NCI-H446 (cell line): ENCODE results near the gene RBP2.
A peak's percentile ranks its signal among the peaks of the same experiment; 100 is the strongest.

ENCODE experiments used
- DNase-seq, 2 experiments: peaks; one replicate each; lab custom pipeline; 2025; lab: John Stamatoyannopoulos, UW

The RBP2 gene

GRCh38 chr3:139476348-139476747, at the start of gene RBP2:
TSS of gene RBP2 (minus strand) at chr3:139476516. CDS start at chr3:139476459, 57 bp downstream.
- no peak for DNase-seq

DNA sequence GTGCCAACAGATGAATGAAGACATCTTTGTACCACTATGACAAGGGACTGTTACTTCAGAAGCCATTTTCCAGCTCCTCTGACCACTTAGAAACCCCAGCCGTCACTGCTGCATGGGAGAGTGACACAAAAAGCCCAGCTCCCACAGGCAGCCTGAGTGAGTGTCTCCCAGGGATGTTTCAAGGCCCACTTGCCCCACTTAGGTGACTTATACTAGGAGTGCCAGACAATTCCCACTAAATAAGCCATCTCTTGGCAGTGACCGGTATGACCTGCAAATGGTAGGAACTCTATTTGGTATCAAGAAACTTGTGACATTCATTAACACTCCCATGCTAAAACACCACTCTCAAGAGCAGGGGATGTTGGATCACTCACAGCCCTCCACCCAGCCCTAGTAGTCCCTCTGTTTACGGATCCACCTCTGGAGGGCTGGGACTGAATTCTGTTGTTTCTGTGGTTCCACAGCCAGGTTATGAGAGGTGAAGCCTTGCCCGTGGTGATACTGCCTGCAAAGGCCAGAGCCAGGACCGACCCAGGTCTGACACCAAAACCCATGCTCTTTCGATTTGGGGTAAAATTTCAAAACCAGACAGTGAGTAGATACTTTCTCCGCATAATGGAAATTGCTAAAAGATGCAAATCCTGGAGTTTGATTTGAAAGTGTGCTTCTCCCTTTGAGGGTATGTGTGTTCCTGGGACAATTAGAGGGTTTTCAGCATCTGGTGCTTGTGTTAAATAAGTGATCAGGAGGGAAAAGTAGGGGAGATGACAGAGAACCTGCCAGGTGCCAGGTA, 48.7 kb upstream of the RBP2 start:
- DNase-seq: no peak

- DNase-seq: no peak
Measured at GRCh38 chr3:139523718-139524117, 47.4 kb upstream of the RBP2 start.

DNA sequence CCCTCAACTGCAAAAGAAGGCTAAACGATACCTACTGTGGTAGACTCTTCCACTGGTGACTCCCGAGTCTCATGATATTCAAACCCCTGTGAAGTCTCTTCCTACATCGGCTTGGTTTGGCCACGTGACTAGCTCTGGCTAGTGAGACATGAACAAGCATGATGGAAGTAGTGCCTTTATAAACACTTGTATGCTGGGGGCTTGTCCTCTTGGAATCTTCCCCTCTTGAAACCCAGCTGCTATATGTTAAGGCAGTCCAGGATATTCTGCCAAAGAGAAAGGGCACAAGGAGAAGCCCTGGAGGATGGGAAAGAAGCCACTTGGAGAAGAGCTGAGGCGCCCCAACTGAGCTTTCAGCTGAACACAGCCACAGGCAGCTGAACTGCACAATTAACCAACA, 46.9 kb upstream of the RBP2 start:
- no peak for DNase-seq

DNA sequence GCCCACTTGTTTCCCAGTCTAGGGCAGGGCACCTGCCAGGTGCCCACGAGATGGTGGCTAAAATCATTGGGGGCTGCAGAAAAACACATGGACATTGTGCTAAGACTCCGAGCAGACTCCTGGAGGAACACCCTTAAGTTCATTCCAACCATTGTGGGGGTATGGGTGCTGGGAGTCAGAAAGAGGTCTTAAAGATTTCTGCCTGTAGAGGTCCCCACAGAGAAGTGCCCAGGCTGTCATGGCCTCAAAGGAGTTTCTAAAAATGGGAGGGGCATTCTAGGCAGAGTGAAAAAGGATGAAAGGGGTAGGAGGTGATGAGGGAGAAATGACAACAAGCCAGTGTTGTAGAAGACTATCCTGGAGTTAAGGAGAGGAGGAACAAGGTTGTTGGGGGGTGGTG, 46.1 kb upstream of the RBP2 start:
- no peak for DNase-seq

DNA sequence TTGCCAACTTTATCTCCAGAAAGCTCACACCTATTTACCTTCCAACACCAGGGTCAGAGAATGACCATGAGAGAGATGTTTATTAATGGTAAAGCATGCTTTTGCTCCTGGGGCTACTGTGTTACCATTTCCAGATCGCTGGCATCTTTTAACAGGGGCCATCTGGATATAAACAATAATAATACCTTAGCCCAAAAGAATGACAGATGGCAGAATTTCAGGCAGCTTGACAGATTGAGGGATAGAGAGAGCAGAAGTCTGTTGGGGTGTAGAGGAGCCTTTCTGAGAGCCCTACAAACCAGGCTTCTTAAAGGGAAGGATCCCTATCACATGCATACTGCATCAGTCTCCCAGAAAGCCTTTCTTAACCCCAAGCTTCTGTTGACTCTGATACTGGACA, 45.5 kb upstream of the RBP2 start:
- peak in 1 of 2 experiments; percentile 79 for DNase-seq

GRCh38 chr3:139521144-139521543, 44.8 kb upstream of the RBP2 start:
- no peak for DNase-seq

DNA sequence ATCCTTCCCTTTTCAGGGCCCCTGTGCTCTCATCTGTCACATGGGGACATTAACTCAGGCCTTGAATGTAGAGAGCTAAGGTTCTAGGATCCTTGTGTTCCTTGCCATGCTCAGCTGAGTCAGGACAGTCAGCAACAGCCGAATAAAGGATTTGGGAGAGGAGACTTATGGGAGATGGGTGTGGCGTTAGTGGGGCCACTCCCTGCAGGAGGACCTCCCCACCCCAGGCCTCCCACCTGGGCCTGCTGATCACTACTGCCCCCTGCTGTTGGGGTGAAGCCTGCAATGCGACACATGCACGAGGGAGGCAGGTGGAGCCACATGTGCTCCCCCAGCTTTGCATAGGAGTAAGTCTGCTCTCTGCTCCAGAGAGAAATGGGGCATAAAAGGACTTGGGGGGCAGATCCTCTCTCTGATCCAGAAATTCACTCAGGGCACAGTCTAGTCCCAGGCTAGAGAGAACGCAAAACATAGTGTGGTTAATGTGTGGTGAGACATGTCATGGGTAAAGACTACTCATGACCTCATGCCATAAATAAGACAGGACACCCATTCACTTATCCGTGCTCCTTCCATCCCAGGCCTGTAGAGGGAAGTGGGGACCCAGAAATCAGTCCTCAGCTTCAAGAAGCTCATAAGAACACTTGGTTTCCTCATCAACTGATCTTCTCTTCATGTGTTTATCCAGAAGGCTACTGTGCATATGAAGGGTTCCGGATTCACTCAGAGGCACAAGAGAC, 43.9 kb upstream of the RBP2 start:
- peak in 1 of 2 experiments; percentile 5 for DNase-seq

DNA sequence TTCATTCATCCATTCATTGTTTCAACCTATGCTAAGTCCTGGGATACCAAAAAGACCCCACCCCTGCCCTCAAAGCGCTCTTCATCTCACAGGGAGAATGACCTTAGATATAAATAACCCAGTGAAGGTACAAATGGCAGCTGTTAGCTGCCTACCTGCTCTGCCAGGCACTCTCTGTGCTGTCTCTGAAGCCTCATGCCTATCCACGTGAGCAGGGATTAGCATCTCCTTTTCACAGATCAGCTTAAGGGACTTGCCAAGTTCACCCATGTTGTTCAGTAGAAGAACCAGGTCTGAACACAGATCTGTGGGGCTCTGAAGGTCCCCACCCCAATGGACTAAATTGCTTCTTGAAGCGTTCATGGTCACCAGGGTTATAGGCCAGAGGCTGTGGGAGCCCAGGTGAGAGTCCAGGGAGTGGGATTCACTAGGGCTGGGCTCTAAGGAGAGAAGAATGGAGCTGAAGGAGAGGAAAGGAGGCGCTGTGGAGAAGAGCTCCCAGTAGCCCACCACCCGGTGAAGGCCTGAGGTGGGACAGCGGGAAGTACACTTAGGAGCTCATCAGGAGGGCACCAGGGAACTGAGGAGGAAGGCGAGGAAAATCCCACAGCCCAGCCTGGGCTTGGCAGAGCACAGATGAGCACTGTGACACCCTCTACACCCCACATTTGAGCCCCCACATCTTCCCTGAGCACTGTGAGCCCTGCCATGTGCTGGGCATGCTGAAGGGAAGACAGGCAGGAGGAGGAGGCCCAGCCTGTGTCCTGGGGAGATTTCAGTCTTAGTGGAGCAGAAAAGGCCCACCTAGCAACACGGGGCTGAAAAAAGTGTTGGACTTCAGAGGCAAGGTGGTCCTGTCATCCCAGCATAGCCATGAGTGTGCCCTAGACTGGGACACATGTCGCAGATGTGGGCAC, 42.9 kb upstream of the RBP2 start:
- DNase-seq: no peak

- peak in 1 of 2 experiments; percentile 4 for DNase-seq
Measured at GRCh38 chr3:139518306-139518705, 42.0 kb upstream of the RBP2 start.

DNA sequence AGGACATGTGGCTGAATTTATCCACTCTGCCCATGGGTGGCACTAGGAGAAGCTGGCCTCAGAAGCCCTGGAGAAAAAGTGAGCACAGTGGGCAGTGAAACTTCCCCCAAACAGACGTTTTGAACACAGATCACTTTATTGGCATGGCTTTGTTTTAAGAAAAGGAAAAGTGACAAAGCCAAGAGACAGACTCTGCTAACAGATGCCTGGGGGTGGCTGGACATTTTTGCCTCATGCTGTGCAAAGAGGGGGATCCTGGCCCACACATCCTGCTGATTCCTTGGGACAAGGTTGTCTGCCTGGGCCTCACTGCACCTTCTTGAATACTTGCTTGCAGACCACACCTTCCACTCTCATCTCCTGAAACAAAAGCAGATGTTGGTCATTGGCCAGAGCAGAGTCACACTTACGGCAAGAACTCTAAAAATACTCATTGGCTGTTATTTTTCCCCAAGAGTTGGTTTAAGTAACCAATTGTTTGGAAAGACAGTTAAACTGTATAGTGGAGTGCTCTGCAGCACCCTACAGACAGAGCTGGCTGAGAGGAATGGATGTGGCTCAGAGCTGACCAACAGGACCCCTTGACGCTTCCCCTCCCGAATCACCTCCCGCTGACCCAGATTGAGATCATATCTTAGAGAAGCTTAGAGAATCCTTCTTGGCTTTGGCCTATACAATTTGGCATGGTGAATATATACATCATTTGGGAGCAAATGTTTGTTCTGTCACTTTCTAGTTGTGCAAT, 41.2 kb upstream of the RBP2 start:
- no peak for DNase-seq

DNA sequence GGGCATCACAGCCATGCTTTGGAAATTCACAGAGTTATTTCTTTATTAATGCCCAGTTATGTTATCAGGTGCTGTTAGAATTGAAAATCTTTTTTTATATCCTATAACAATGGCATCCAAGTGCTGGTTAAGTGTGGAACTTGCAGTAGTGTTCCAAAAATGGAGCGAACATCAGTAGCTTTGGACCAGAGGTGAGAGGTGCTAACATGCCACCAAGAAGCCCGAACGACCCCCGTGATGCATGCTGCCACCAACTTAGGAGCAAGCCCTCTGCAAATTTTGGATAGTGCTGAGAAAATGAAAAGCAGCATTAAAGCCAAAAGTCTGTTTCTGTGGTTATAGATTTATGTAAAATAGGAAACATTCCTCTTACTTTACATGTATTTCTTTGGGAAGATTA, 38.4 kb upstream of the RBP2 start:
- DNase-seq: no peak

- DNase-seq: peak in 1 of 2 experiments; percentile 41
Measured at GRCh38 chr3:139509631-139510030, 33.3 kb upstream of the RBP2 start.

- no peak for DNase-seq
Measured at GRCh38 chr3:139506766-139507165, 30.4 kb upstream of the RBP2 start.

- DNase-seq: no peak
Measured at GRCh38 chr3:139505829-139506386, 29.6 kb upstream of the RBP2 start.

DNA sequence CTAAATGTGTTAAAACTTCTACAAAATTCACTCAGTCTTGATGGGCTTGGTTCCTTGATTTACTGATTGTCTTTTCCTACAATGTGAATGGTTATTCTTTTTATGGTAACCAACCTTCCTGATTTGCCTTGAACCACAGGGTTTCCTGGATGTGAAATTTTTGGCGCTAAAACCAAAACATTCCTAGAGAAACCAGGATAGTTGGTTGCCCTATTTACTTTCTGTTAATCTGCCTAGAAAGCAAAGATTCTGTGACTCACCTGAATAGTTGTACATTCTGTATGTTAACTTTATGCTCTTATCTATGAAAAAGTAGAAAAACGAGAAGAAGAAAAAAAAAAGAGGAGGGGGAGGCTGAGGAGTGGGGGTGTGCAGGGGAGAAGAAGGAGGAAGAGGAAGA, 23.2 kb upstream of the RBP2 start:
- no peak for DNase-seq

DNA sequence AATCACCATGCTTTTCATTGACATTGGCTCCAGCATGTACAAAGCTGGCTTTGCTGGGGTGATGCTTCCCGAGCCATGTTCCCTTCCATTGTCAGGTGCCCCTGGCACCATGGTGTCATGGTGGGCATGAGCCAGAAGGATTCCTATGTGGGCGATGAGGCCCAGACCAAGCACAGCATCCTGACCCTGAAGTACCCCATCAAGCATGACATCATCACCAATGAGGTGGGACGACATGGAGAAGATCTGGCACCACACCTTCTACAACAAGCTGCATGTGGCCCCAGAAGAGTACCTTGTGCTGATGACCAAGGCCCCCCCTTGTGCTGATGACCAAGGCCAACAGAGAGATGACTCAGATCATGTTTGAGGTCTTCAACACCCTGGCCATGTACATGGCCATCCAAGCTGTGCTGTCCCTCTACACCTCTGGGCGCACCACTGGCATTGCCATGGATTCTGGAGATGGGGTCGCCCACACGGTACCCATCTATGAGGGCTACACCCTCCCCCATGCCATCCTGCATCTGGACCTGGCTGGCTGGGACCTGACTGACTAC, 17.6 kb upstream of the RBP2 start:
- DNase-seq: no peak

DNA sequence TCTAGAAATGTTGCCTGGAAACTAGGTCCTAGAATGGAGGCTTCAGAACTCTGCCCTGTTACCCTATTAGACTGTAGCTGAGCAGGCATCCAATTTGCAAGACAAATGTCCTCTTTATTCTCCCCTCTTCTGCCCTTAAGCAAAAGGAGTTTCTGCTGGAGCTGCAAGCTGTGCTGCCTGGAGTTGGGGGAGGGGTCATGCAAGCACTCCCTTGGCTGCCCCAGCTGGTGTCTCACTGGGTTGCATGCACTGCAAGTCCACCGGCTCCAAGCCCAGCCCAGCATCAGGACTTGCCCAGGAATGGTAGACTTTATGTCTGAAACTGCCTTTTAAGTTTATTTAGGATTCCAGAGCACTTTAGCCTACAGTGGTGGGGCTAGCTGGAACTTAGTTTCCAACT, 15.7 kb upstream of the RBP2 start:
- peak in 1 of 2 experiments; percentile 28 for DNase-seq

- no peak for DNase-seq
Measured at GRCh38 chr3:139491027-139491700, 14.8 kb upstream of the RBP2 start.

DNA sequence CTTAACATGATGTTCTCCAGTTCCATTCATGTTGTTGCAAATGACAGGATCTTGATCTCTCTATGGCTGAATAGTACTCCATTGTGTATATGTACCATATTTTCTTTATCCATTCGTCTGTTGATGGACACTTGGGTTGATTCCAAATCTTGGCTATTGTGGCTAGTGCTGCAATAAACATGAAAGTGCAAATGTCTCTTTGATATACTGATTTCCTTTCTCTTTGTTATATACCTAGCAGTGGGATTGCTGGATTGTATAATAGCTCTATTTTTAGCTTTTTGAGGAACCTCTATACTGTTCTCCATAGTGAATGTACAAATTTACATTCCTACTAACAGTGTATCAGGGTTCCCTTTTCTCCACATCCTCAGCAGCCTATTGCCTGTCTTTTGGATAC, 5.9 kb upstream of the RBP2 start:
- DNase-seq: no peak
